Ovary (tissue), 3 donors: ENCODE measurements around the gene SLC37A1.

Source experiments
- EP300 ChIP-seq: sonication (generic); formaldehyde crosslinking; IDR thresholded peaks from one replicate; pipeline ENCODE4 v1.6.1; 2017; ENCODE audit warnings: antibody characterized with exemption
- POLR2A ChIP-seq: fragments of 450-650 bp; IDR thresholded peaks from one replicate; pipeline ENCODE4 v1.6.1; 2017; ENCODE audit warnings: antibody characterized with exemption, mild to moderate bottlenecking, moderate library complexity
- TF ChIP-seq, protein P1 (sequence below), 3 donors: fragments of 450-650 bp in 2 of 3; fragments of 200-600 bp in 1 of 3; IDR thresholded peaks; one replicate each; pipeline versions ENCODE4 v1.5.1 to v1.8.0; 2016 to 2022; ENCODE audit warnings: antibody characterized with exemption in 3 of 3, mild to moderate bottlenecking in 1 of 3
- donor health status: DM: no; HTN: no; CAD: no.

DNA sequence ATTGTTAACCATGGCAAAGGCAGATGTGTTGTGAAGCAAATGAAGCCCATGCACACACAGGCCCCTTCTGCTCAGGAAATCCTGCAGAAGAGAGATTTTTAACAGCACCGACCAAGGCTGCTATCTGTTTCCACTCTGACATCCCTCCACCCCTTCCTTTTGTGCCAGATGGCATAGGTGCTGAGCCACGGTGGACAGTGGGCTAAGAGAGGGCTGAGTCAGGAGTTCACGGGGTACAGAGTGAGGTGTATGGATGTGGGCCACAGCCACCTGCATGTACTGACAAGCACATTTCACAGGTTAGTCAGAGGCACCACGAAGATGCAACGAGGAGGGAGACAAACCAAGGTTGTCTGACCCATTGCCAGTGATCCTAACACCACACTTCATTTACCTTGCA lies 27.1 kb upstream of the SLC37A1 start:
- TF ChIP-seq POLR2A (no peak), EP300 (no peak)
- TF ChIP-seq, protein P1, sequence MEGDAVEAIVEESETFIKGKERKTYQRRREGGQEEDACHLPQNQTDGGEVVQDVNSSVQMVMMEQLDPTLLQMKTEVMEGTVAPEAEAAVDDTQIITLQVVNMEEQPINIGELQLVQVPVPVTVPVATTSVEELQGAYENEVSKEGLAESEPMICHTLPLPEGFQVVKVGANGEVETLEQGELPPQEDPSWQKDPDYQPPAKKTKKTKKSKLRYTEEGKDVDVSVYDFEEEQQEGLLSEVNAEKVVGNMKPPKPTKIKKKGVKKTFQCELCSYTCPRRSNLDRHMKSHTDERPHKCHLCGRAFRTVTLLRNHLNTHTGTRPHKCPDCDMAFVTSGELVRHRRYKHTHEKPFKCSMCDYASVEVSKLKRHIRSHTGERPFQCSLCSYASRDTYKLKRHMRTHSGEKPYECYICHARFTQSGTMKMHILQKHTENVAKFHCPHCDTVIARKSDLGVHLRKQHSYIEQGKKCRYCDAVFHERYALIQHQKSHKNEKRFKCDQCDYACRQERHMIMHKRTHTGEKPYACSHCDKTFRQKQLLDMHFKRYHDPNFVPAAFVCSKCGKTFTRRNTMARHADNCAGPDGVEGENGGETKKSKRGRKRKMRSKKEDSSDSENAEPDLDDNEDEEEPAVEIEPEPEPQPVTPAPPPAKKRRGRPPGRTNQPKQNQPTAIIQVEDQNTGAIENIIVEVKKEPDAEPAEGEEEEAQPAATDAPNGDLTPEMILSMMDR (IDR thresholded peaks at IDR 0.05) = no peak
